T-helper 1 cell treated with Interleukin-12 subunit alpha and Interleukin-12 subunit beta and Interleukin-4 antibody, amounts not matched to agents 30 ng/mL and 1 ng/mL, for 36 hours (primary cell): ENCODE results near the gene STAC3. TPM values are rescaled to one million over a fixed set of nuclear protein-coding genes. Genes with fewer than 3 reads are reported as not detected.
"Not testable (repeated sequence)": the region's sequence is repeated elsewhere in the genome, so short reads cannot be mapped to it uniquely, and the experiment has no call there.

ENCODE experiments used
- intact Hi-C: fragments of 100-400 bp; cut with micrococcal nuclease; formaldehyde crosslinking; loops from one replicate; pipeline ENCODE4 v1.15.1; 2024
- total RNA-seq: library from RNA; stranded (reverse); gene quantifications from 2 replicates; pipeline ENCODE4 v1.2.3, GENCODE V29; 2022

Gene STAC3
- 4.2 and 5.7 TPM in 2 replicates for total RNA-seq

GRCh38 chr12:57250956-57251355 lies at the start of gene STAC3:
TSS of gene STAC3 (minus strand) at chr12:57251187. CDS start at chr12:57249636, 1,551 bp downstream.
- intact Hi-C loops = no loop called here

- intact Hi-C loops = no loop called here
These were observed 48.6 kb upstream of the STAC3 start for GRCh38 chr12:57299514-57300016.

DNA sequence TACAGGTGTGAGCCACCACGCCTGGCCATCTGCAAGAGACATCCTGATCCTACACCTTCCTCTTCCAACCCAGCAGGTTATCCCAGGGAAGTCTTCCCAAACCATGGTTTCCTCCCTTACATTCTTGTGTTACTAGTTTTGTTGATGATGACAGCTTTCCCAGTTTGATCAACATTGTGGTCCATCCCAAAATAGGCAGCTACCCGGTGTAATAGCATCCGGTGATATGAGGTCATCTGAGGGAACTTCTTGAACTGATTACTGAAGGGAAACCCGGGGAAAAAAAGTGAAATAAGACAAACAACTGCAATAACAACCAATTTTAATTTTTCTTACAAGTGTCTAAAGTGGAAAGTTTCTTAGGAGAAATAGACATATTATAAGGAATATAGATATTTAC lies 45.3 kb upstream of the STAC3 start:
- intact Hi-C loops = no loop called here

- intact Hi-C loops = loop anchor here (5.0 kb wide), 2 partner anchors 460 to 1155 kb away; partner anchors contain the start of gene ESYT1
These were observed 31.1 kb upstream of the STAC3 start for GRCh38 chr12:57282073-57282472.

DNA sequence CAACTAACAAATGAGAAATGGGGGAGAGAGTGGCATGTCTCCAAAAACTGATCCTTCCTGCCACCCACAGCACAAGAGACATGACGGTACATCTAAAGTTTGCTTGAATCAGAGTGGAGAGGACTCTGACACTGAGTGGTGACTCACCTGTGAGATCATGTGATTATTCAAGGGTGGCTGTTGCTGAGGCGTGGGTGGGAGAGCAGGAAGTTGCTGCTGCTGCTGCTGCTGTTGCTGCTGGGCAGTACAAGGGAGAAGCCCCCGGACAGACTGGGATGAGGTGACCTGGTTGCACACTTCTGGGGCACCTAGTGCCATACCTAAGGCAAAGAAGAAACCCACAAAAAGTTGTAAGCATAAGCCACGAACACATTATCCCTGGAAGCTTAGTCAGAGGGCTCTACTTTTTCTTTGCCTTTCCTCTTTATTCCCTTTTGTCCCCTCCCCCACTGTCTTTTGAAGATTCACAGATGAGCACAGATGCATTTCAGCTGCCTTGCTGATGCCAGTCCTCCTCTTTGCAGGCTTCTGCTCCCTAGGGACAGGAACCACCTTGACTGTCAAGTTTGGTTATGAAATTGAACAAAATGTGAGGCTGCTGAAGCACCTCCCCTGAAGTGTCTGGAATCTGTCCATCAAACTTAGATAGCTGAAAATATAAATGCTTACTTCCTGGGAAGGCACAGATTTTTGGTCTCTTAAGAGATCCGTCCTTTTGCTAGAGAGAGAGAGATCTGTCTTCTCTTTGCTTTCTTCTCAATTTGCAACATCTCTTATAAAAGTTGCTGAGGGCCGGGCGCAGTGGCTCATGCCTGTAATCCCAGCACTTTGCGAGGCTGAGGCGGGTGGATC lies 29.4 kb upstream of the STAC3 start:
- intact Hi-C loops = loop anchor here (1.0 to 5.0 kb wide), 9 partner anchors 17 to 1153 kb away; partner anchors contain the start of genes DCTN2, ESYT1, GLI1 and R3HDM2

GRCh38 chr12:57278465-57279381 lies 27.7 kb upstream of the STAC3 start:
- intact Hi-C loops = no loop called here

- intact Hi-C loops = no loop called here
These were observed 26.1 kb upstream of the STAC3 start for GRCh38 chr12:57276935-57277563.

DNA sequence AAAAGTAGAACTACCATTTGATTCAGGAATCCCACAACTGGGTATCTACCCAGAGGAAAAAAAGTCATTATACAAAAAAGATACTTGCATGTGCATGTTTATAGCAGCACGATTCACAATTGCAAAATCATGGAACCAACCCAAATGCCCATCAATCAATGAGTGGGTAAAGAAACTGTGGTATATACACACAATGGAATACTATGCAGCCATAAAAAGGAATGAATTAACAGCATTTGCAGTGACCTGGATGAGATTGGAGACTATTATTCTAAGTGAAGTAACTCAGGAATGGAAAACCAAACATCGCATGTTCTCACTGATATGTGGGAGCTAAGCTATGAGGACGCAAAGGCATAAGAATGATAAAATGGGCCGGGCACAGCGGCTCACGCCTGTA lies 25.2 kb upstream of the STAC3 start:
- intact Hi-C loops = not testable (repeated sequence)

GRCh38 chr12:57273516-57273915 lies 22.5 kb upstream of the STAC3 start:
- intact Hi-C loops = no loop called here

GRCh38 chr12:57272337-57273151 lies 21.6 kb upstream of the STAC3 start:
- intact Hi-C loops = no loop called here

DNA sequence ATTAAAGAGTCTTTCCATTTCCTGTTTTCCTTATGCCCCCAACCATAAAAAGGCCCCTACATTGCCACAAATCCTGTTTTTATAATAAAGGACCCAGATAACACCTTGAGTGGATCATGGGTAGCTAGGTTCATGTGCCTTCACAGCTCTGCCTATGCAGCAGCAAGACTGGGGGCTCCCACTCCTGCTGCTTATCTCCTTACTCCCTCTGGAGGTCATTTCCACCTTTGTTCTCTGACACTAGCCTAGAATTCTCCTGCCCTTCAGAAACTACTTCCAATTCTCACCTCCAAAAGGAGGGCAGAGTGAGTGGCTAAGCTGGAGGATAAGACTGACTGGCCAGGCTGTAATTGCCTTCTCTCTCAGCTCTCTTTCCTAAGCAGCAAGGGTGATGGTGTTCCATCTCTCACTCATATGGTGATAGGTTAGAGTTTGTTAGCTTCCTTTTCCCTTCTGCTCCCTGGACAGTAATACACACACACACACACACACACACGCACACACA lies 20.0 kb upstream of the STAC3 start:
- intact Hi-C loops = no loop called here

DNA sequence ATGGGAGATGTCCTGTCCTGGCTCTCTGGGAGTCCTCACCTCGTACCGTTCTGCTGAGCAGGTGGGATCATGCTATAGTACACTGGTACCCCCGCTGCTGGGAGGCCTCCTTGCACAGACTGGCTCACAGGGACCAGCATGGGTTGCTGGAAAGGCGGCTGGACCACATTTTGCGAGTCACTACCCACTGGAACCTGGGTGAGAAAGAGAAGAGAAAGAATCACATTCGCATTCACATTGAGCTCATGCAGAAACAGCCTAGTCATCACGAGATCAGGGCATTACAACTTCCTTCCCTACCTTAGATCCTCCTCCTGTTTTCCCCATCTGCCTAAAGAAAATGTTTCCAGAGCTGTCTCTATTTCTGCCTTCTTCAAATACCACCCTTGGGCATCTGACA lies 17.3 kb upstream of the STAC3 start:
- intact Hi-C loops = no loop called here

DNA sequence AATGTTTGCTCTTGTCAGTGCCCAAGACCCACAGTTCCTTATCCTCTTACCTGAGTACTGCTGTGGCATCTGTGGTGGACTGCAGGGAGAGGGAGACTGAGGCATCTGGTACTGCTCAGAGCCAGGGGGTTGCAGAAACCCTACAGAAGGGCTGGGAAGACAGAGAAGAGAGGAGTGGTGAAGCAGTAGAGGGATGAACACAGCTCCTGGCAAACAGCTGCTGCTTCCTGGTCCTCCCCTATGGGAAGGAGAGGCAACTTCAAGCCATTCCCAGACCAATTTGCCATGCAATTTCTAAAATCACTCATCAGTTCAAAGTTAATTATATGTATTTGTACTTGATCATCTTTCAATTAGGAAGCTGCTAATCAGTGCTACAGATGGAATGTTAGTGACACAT lies 15.7 kb upstream of the STAC3 start:
- intact Hi-C loops = no loop called here

- intact Hi-C loops = loop anchor here (1.0 kb wide), 2 partner anchors 17 to 190 kb away; no protein-coding TSS in a partner anchor
These were observed 12.1 kb upstream of the STAC3 start for GRCh38 chr12:57263096-57263495.

- intact Hi-C loops = no loop called here
These were observed 11.3 kb upstream of the STAC3 start for GRCh38 chr12:57262126-57262822.

GRCh38 chr12:57261428-57261865 lies 10.5 kb upstream of the STAC3 start:
- intact Hi-C loops = no loop called here

GRCh38 chr12:57260366-57260765 lies 9.4 kb upstream of the STAC3 start:
- intact Hi-C loops = no loop called here

- intact Hi-C loops = no loop called here
These were observed 8.3 kb upstream of the STAC3 start for GRCh38 chr12:57258977-57259970.
